ENCODE measurements around the gene EIF3L. TPM values are rescaled to one million over a fixed set of nuclear protein-coding genes. Genes with fewer than 3 reads are reported as not detected.

EIF3L gene
- total RNA-seq, 1 donor from 2014 or later: 971 TPM

DNA sequence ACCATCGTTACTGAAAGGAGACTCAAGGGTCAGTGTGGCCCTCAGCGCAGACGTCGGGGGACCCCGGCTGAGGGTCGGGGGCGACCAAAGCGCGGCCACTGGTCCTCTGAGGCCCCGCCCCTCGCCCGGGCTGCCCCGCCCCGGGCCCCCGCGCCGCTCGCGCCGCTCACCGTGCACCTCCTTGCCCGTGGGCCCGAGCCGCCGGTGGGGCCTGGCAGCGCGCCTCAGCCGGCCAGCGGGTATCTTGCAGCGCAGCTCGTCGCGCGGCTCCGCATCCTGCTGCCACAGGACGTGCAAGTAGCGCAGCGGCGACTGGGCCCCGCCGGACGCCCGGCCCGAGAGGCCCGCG, 5.5 kb upstream of the EIF3L start:
- H4K20me1 ChIP-seq (ENCODE audit: low read depth): peaks cover 6% of the 10 kb centered on the region
- no peak overlapping the region for H3K27ac ChIP-seq
- H3K4me2 ChIP-seq: peak overlapping the region; percentile 85
- Mint-ChIP-seq H3K36me3 (peaks cover 4% of the 10 kb centered on the region), H3K4me1 (peaks cover 21% of the 10 kb centered on the region), H3K27ac (peak overlapping the region; percentile 89), H3K4me3 (peak overlapping the region; percentile 96), H3K27me3 (ENCODE audit: insufficient read depth, low read depth) (peaks cover 2% of the 10 kb centered on the region), H3K9me3 (peaks cover 10% of the 10 kb centered on the region)
- H3K4me3 ChIP-seq: peak overlapping the region; percentile 62
- no peaks in the 10 kb centered on the region for H3K4me1 ChIP-seq
- DNase-seq (ENCODE audit: low spot score): no peak
- H3K36me3 ChIP-seq: no peaks in the 10 kb centered on the region
- no peaks in the 10 kb centered on the region for H3K27me3 ChIP-seq
- H3K79me2 ChIP-seq (ENCODE audit: low read depth): peaks cover 26% of the 10 kb centered on the region
- peaks cover 50% of the 10 kb centered on the region for H3F3A ChIP-seq (ENCODE audit: low read depth)
- peak overlapping the region; percentile 17 for H2AFZ ChIP-seq (replicated peaks)
- TF ChIP-seq EZH2 (IDR thresholded peaks at IDR 0.05): no peak
- no peak for TF ChIP-seq EZH2phosphoT487 (IDR thresholded peaks at IDR 0.05)
- TF ChIP-seq CTCF (IDR thresholded peaks at IDR 0.05): no peak
- H3K9ac ChIP-seq: no peak overlapping the region
- no peaks in the 10 kb centered on the region for H3K9me3 ChIP-seq (ENCODE audit: low read depth)

DNA sequence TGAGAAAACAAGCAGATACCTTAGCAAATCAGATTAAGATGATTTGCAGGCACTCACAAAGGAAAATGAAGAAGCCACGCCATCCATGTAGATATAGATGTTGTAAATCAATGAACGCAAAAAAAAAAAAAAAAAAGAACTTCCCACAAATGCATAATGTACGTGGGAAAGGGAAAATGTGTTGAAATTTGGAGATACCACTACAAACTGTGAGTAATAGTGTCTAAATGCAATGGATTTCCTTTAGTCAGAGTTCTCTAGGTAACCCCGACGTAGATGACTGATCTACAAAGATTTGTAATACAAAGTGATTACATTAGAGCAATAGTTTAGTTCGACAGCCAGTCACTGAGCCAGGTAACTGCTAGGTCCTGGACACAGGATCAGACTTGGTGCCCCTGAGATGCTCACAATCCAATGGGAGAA, 4.3 kb upstream of the EIF3L start:
- Histone ChIP-seq H3K4me2 (peak overlapping the region; percentile 58), H3F3A (ENCODE audit: low read depth) (peaks cover 54% of the 10 kb centered on the region), H3K27ac (no peak overlapping the region), H3K4me1 (peaks cover under 1% of the 10 kb centered on the region), H3K4me3 (peak overlapping the region; percentile 62), H3K9me3 (ENCODE audit: low read depth) (no peaks in the 10 kb centered on the region), H3K36me3 (no peaks in the 10 kb centered on the region), H3K9ac (no peak overlapping the region), H4K20me1 (ENCODE audit: low read depth) (peaks cover 8% of the 10 kb centered on the region), H2AFZ (replicated peaks) (peak overlapping the region; percentile 30), H3K79me2 (ENCODE audit: low read depth) (peaks cover 37% of the 10 kb centered on the region), H3K27me3 (no peaks in the 10 kb centered on the region)
- Mint-ChIP-seq H3K27me3 (ENCODE audit: insufficient read depth, low read depth) (peaks cover 2% of the 10 kb centered on the region), H3K36me3 (peaks cover 4% of the 10 kb centered on the region), H3K4me3 (peak overlapping the region; percentile 84), H3K9me3 (peaks cover 10% of the 10 kb centered on the region), H3K4me1 (peaks cover 30% of the 10 kb centered on the region), H3K27ac (no peak overlapping the region)
- no peak for TF ChIP-seq CTCF (IDR thresholded peaks at IDR 0.05)
- TF ChIP-seq EZH2phosphoT487 (IDR thresholded peaks at IDR 0.05): no peak
- no peak for TF ChIP-seq EZH2 (IDR thresholded peaks at IDR 0.05)
- no peak for DNase-seq (ENCODE audit: low spot score)

DNA sequence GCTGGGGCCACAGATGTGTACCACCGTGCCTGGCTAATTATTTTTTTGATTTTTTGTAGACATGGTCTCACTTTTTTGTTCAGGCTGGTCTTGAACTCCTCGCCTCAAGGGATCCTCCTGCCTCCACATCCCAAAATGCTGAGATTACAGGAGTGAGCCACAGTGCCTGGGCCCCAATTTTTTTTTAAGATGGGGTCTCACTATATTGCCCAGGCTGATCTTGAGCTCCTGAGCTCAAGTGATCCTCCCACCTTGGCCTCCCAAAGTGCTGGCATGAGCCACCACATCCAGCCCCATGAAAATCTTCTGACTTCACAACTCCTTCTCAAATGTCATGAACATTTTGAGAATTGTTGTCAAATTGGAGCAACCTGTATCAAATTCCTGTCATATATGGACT, 2.8 kb upstream of the EIF3L start:
- no peak overlapping the region for H3K27ac Mint-ChIP-seq

More for the DNA sequence above, 2.8 kb upstream of the EIF3L start:
- peaks cover 11% of the 10 kb centered on the region for H3K4me1 ChIP-seq
- no peak overlapping the region for H3K4me2 ChIP-seq
- H3K27ac ChIP-seq: no peak overlapping the region
- H4K20me1 ChIP-seq (ENCODE audit: low read depth): peaks cover 22% of the 10 kb centered on the region
- H3K9ac ChIP-seq: no peak overlapping the region
- H3K79me2 ChIP-seq (ENCODE audit: low read depth): peaks cover 52% of the 10 kb centered on the region
- no peaks in the 10 kb centered on the region for H3K9me3 ChIP-seq (ENCODE audit: low read depth)
- H3K4me3 ChIP-seq: no peak overlapping the region
- Mint-ChIP-seq H3K4me1 (peaks cover 40% of the 10 kb centered on the region), H3K4me3 (peak overlapping the region; percentile 35), H3K27me3 (ENCODE audit: insufficient read depth, low read depth) (peaks cover 2% of the 10 kb centered on the region), H3K36me3 (peaks cover 10% of the 10 kb centered on the region), H3K9me3 (peaks cover 10% of the 10 kb centered on the region)
- H3K27me3 ChIP-seq: no peaks in the 10 kb centered on the region
- no peak overlapping the region for H2AFZ ChIP-seq (replicated peaks)
- TF ChIP-seq CTCF (IDR thresholded peaks at IDR 0.05) (no peak), EZH2phosphoT487 (IDR thresholded peaks at IDR 0.05) (no peak), EZH2 (IDR thresholded peaks at IDR 0.05) (no peak)
- no peak for DNase-seq (ENCODE audit: low spot score)
- peaks cover 6% of the 10 kb centered on the region for H3K36me3 ChIP-seq
- peaks cover 54% of the 10 kb centered on the region for H3F3A ChIP-seq (ENCODE audit: low read depth)
